GM18520 (cell line): ENCODE data around the gene NR2F6.
"Not testable (repeated sequence)": the region's sequence is repeated elsewhere in the genome, so short reads cannot be mapped to it uniquely, and the experiment has no call there.

Experiments used
- ATAC-seq: cut with Tn5 transposase; IDR thresholded peaks from one replicate; pipeline ENCODE4 v1.9.1; 2021; ENCODE audit not compliant: unreplicated experiment

NR2F6 gene

GRCh38 chr19:17213334-17213733 lies 32.4 kb downstream of the NR2F6 start:
- no peak for ATAC-seq

GRCh38 chr19:17211547-17212446 lies 33.9 kb downstream of the NR2F6 start:
- ATAC-seq = no peak

- no peak for ATAC-seq
Measured at GRCh38 chr19:17210296-17210695, 35.4 kb downstream of the NR2F6 start.

- ATAC-seq = no peak
Measured at GRCh38 chr19:17209126-17210036, 36.3 kb downstream of the NR2F6 start.

- ATAC-seq = no peak
Measured at GRCh38 chr19:17206736-17207581, 38.8 kb downstream of the NR2F6 start.

- no peak for ATAC-seq
Measured at GRCh38 chr19:17205237-17206140, 40.2 kb downstream of the NR2F6 start.

- no peak for ATAC-seq
Measured at GRCh38 chr19:17202713-17203112, 43.0 kb downstream of the NR2F6 start.

GRCh38 chr19:17202249-17202648 lies 43.5 kb downstream of the NR2F6 start:
- no peak for ATAC-seq

GRCh38 chr19:17200408-17201079 lies 45.2 kb downstream of the NR2F6 start:
- no peak for ATAC-seq

- ATAC-seq = no peak
Measured at GRCh38 chr19:17197666-17198065, 48.1 kb downstream of the NR2F6 start.

- no peak for ATAC-seq
Measured at GRCh38 chr19:17196610-17197009, 49.1 kb downstream of the NR2F6 start.

- no peak for ATAC-seq
Measured at GRCh38 chr19:17195106-17195505, 50.6 kb downstream of the NR2F6 start.

GRCh38 chr19:17194608-17195007 lies 51.1 kb downstream of the NR2F6 start:
- ATAC-seq = no peak

- no peak for ATAC-seq
Measured at GRCh38 chr19:17192751-17193150, 53.0 kb downstream of the NR2F6 start.

GRCh38 chr19:17191736-17192135 lies 54.0 kb downstream of the NR2F6 start:
- ATAC-seq = not testable (repeated sequence)

GRCh38 chr19:17185590-17185989 lies 60.1 kb downstream of the NR2F6 start:
- no peak for ATAC-seq

GRCh38 chr19:17184371-17184841 lies 61.3 kb downstream of the NR2F6 start:
- no peak for ATAC-seq

GRCh38 chr19:17183858-17184321 lies 61.8 kb downstream of the NR2F6 start:
- ATAC-seq = no peak

- ATAC-seq = no peak
Measured at GRCh38 chr19:17183271-17183761, 62.4 kb downstream of the NR2F6 start.
